H1 (cell line): ENCODE results near the gene PCDH8. TPM values are rescaled to one million over a fixed set of nuclear protein-coding genes. Genes with fewer than 3 reads are reported as not detected.

Experiments used
- ASH2L ChIP-seq: fragments of 200-600, 300-600 bp; sonication (generic); IDR thresholded peaks from one replicate; pipeline ENCODE4 v1.7.1; 2017; ENCODE audit warnings: low read length
- ATF2 ChIP-seq: IDR thresholded peaks from 2 replicates; pipeline ENCODE4 v1.6.1; 2012; ENCODE audit warnings: low read length, inconsistent platforms
- CBX5 ChIP-seq: fragments of 300-800, 300-1000 bp; sonication (generic); IDR thresholded peaks from 2 replicates; pipeline ENCODE4 v1.7.1; 2016; ENCODE audit warnings: antibody characterized with exemption, low read length, low read depth
- CHD1 ChIP-seq: IDR thresholded peaks from 2 replicates; pipeline ENCODE4 v1.6.1; 2012; ENCODE audit warnings: low read depth, low read length, improper control_type of control experiment
- CREB1 ChIP-seq: IDR thresholded peaks from 2 replicates; pipeline ENCODE4 v1.6.1; 2012; ENCODE audit warnings: inconsistent platforms
- CTBP2 ChIP-seq: IDR thresholded peaks from 2 replicates; pipeline ENCODE4 v1.7.0; 2011; ENCODE audit warnings: borderline replicate concordance, mild to moderate bottlenecking, moderate library complexity, mixed read lengths, low read length; ENCODE audit not compliant: insufficient read depth, insufficient read length
- CTCF ChIP-seq, 3 experiments: IDR thresholded peaks; 1 replicate in 2 of 3; 2 replicates in 1 of 3; pipeline versions ENCODE4 v1.5.1 to v1.6.1; 2011; ENCODE audit warnings: low read length in 3 of 3, mild to moderate bottlenecking in 3 of 3, inconsistent platforms in 2 of 3, low read depth in 1 of 3, moderate library complexity in 1 of 3; ENCODE audit not compliant: insufficient read depth in 1 of 3; ENCODE audit errors: control extremely low read depth in 1 of 3
- E2F6 ChIP-seq: IDR thresholded peaks from 2 replicates; pipeline ENCODE4 v1.6.1; 2012; ENCODE audit warnings: inconsistent platforms
- EP300 ChIP-seq, 2 experiments: IDR thresholded peaks; 1 replicate in 1 of 2; 2 replicates in 1 of 2; pipeline ENCODE4 v1.6.1; 2011 to 2012; ENCODE audit warnings: low read depth in 2 of 2, low read length in 2 of 2, mild to moderate bottlenecking in 2 of 2, borderline replicate concordance in 1 of 2, inconsistent platforms in 1 of 2, moderate library complexity in 1 of 2
- JUND ChIP-seq: IDR thresholded peaks from 2 replicates; pipeline ENCODE4 v1.6.1; 2011; ENCODE audit warnings: mild to moderate bottlenecking, improper control_type of control experiment, low read length
- MAX ChIP-seq: IDR thresholded peaks from 2 replicates; pipeline ENCODE4 v1.6.1; 2012; ENCODE audit warnings: inconsistent platforms
- NANOG ChIP-seq: IDR thresholded peaks from 2 replicates; pipeline ENCODE4 v1.6.1; 2011; ENCODE audit warnings: low read length, low read depth, mild to moderate bottlenecking, inconsistent platforms; ENCODE audit not compliant: insufficient read depth, poor library complexity, severe bottlenecking
- POLR2A ChIP-seq, 2 experiments: IDR thresholded peaks; 1 replicate in 1 of 2; 2 replicates in 1 of 2; pipeline ENCODE4 v1.6.1; 2011; ENCODE audit warnings: low read depth in 2 of 2, low read length in 2 of 2, mild to moderate bottlenecking in 2 of 2; ENCODE audit errors: control extremely low read depth in 1 of 2
- RFX5 ChIP-seq: IDR thresholded peaks from 2 replicates; pipeline ENCODE4 v1.6.1; 2011; ENCODE audit warnings: low read depth, low read length, improper control_type of control experiment, borderline replicate concordance
- SAP30 ChIP-seq: fragments of 300-600 bp; sonication (generic); IDR thresholded peaks from 2 replicates; pipeline ENCODE4 v1.7.1; 2012; ENCODE audit warnings: low read length, moderate library complexity, mild to moderate bottlenecking, inconsistent platforms; ENCODE audit not compliant: insufficient read depth, insufficient replicate concordance
- SP2 ChIP-seq: IDR thresholded peaks from 2 replicates; pipeline ENCODE4 v1.6.1; 2012; ENCODE audit warnings: mild to moderate bottlenecking, low read length, inconsistent platforms
- SP4 ChIP-seq: IDR thresholded peaks from 2 replicates; pipeline ENCODE4 v1.6.1; 2012; ENCODE audit warnings: low read length, inconsistent platforms
- SUZ12 ChIP-seq: fragments of 200-600 bp; sonication (generic); IDR thresholded peaks from 2 replicates; pipeline ENCODE4 v1.6.1; 2012; ENCODE audit warnings: mild to moderate bottlenecking, inconsistent platforms, low read length, moderate library complexity, mixed read lengths
- ZNF274 ChIP-seq: IDR thresholded peaks from 2 replicates; pipeline ENCODE4 v1.7.0; 2012; ENCODE audit warnings: low read length, borderline replicate concordance; ENCODE audit errors: extremely low read depth
- polyA plus RNA-seq, 7 experiments: library from polyadenylated mRNA; depleted of rRNA in 3 of 7; stranded (reverse) in 5 of 7; unstranded in 2 of 7; fragments of >200 nt in 5 of 7; fragments of 200-250 nt in 2 of 7; gene quantifications; 1 replicate in 5 of 7; 2 replicates in 1 of 7; 4 replicates in 1 of 7; pipeline versions ENCODE4 v1.2.1 to v1.2.3, GENCODE V29; 2011 to 2013; ENCODE audit warnings: missing spikeins in 2 of 7, mixed read lengths in 2 of 7
- total RNA-seq: library from RNA; stranded (reverse); fragmentation: NEBNext Ultra II Directional; extraction: Animal tissue kit (Norgen Biotek cat#: 25700); gene quantifications from 2 replicates; pipeline ENCODE4 v1.2.1, GENCODE V29; 2021

Gene PCDH8
- total and polyA plus RNA-seq, 2 of the 8 experiments (the other 6 are each of a cell fraction or from before 2014, with no cell fraction given): 0.82 to 1.6 TPM

- TF ChIP-seq CTCF (IDR thresholded peaks at IDR 0.05; ENCODE audit: control extremely low read depth in 1 of 3, insufficient read depth in 1 of 3, low read depth in 1 of 3, low read length in 3 of 3) (peak in 2 of 3 experiments; percentile 70 to 86; a peak in 3 of 4 replicates), SUZ12 (no peak), RFX5 (0 out of 2 replicates have a peak, but pooled peaks have one; percentile 15), NANOG (no peak), SP4 (no peak), SAP30 (peak; percentile 86), CHD1 (no peak), EP300 (IDR thresholded peaks at IDR 0.05; ENCODE audit: borderline replicate concordance in 1 of 2, low read depth in 2 of 2, low read length in 2 of 2) (no peak), JUND (peak; percentile 20; the same call in 1 of the 2 replicates), POLR2A (IDR thresholded peaks at IDR 0.05; ENCODE audit: control extremely low read depth in 1 of 2, low read depth in 2 of 2, low read length in 2 of 2) (no peak; a peak in 1 of 3 replicates), E2F6 (no peak), CTBP2 (peak; percentile 76), MAX (peak; percentile 78), ASH2L (peak; percentile 68), ZNF274 (no peak), SP2 (no peak), CREB1 (peak; percentile 61), ATF2 (peak; percentile 73; the same call in 1 of the 2 replicates), CBX5 (no peak)
Measured at GRCh38 chr13:52850396-52851136, 2.1 kb upstream of the PCDH8 start (continued).
